Heart left ventricle (tissue), 16 donors: Measurements from ENCODE around the gene MED15. TPM values are rescaled to one million over a fixed set of nuclear protein-coding genes. Genes with fewer than 3 reads are reported as not detected.
A peak's percentile ranks its signal among the peaks of the same experiment; 100 is the strongest.
"Not testable (repeated sequence)": the region's sequence is repeated elsewhere in the genome, so short reads cannot be mapped to it uniquely, and the experiment has no call there.

Source experiments
- ATAC-seq, 4 donors: fragments of 200-7000 bp; cut with Tn5 transposase; one replicate each; pipeline ENCODE4 v1.9.1; 2020 to 2022; ENCODE audit warnings: moderate library complexity in 4 of 4, mild to moderate bottlenecking in 3 of 4, moderate number of reproducible peaks in 1 of 4
- DNase-seq, 5 donors: peaks; one replicate each; pipeline ENCODE4 v3.0.0-alpha.2; 2020
- H3K27ac ChIP-seq, 12 donors: fragments of 200-600 bp; sonication (generic) in 4 of 12; one replicate each; pipeline versions ENCODE4 v1.5.0 to v1.8.0; 2016 to 2022; ENCODE audit warnings: mild to moderate bottlenecking in 2 of 12
- H3K27me3 ChIP-seq, 9 donors: fragments of 200-600 bp; sonication (generic) in 2 of 9; one replicate each; pipeline versions ENCODE4 v1.5.1 to v1.8.0; 2016 to 2022; ENCODE audit warnings: mild to moderate bottlenecking in 3 of 9
- H3K36me3 ChIP-seq, 9 donors: fragments of 200-600 bp; sonication (generic) in 2 of 9; one replicate each; pipeline versions ENCODE4 v1.5.0 to v1.8.0; 2018 to 2022; ENCODE audit warnings: mild to moderate bottlenecking in 2 of 9
- H3K4me1 ChIP-seq, 12 donors: fragments of 200-600 bp; sonication (generic) in 4 of 12; one replicate each; pipeline versions ENCODE4 v1.5.0 to v1.8.0; 2016 to 2022; ENCODE audit warnings: mild to moderate bottlenecking in 3 of 12
- H3K4me3 ChIP-seq, 12 donors: fragments of 200-600 bp; sonication (generic) in 4 of 12; one replicate each; pipeline versions ENCODE4 v1.5.0 to v1.8.0; 2017 to 2022; ENCODE audit warnings: mild to moderate bottlenecking in 9 of 12, moderate library complexity in 4 of 12
- H3K9me3 ChIP-seq, 12 donors: fragments of 200-600 bp; sonication (generic) in 4 of 12; one replicate each; pipeline versions ENCODE4 v1.5.0 to v1.8.0; 2016 to 2022; ENCODE audit warnings: mild to moderate bottlenecking in 1 of 12
- CTCF ChIP-seq, 12 donors: fragments of 200-600 bp; sonication (generic) in 4 of 12; IDR thresholded peaks; one replicate each; pipeline versions ENCODE4 v1.5.0 to v1.8.0; 2018 to 2022; ENCODE audit warnings: antibody characterized with exemption in 12 of 12, mild to moderate bottlenecking in 5 of 12
- POLR2A ChIP-seq, 2 donors: fragments of 450-650 bp; IDR thresholded peaks; one replicate each; pipeline ENCODE4 v1.6.1; 2017; ENCODE audit warnings: antibody characterized with exemption in 2 of 2, mild to moderate bottlenecking in 2 of 2, moderate library complexity in 2 of 2
- WGBS, 4 donors: extraction: QIAGEN DNeasy Blood & Tissue Kit in 2 of 4; methylation state at CpG; one replicate each; pipeline versions ENCODE4 v1.1.5 to v1.1.7; 2013 to 2018; 5-methylcytosine and 5-hydroxymethylcytosine counted together
- intact Hi-C, 10 donors: fragments of 100-400 bp; cut with DNase I; formaldehyde crosslinking; loops; one replicate each; pipeline versions ENCODE4 v1.11.1 to v1.14.2; 2022
- polyA plus RNA-seq, 2 donors: library from polyadenylated mRNA; stranded (reverse); fragments of 200-250 nt; gene quantifications; one replicate each; pipeline ENCODE4 v1.2.3, GENCODE V29; 2013
- total RNA-seq, 9 donors: library from RNA; depleted of rRNA in 2 of 9; stranded (reverse); fragments of >200 nt in 2 of 9; fragmentation: NEBNext Ultra II Directional in 3 of 9; extraction: Animal tissue kit (Norgen Biotek cat#: 25700) in 3 of 9; gene quantifications; one replicate each; pipeline versions ENCODE4 v1.1.0 to v1.2.4, GENCODE V29; 2016 to 2023
- donor health status: ischemic (EF 13 %, LVEDD 7.1; RV severe dilation, severe dysfunction).
- donor health status: healthy with polysubstance abuse.
- donor health status: DM: no; HTN: yes; CAD: no.
- donor health status: DM: no; HTN: no; CAD: no.
- donor health status: ischemic (EF 25% LVEDD 6.9; RV normal size, moderate dysfunction).
- donor health status: ischemic (EF 25% LVEDD 5.7; RV mildly dilated, moderate dysfunction).
- donor health status: healthy.
- donor health status: DM: yes; HTN: yes; CAD: no.
- donor health status: ischemic (EF 35%, LVEDD 5.7; RV mildly dilated, moderate dysfunction).
- donor health status: nonischemic (EF 11% LVEDD 7.7; RV severe dilation, severe dysfunction).
- donor health status: DM: yes; HTN: yes; CAD: no.
- donor health status: PGD.
- donor health status: ischemic (EF 29% LVEDD 5.4; RV normal size, mild dysfunction).
- donor health status: nonischemic (EF 23%, LVEDD 6.1; RV moderate dilation, normal function).

MED15 gene
- total and polyA plus RNA-seq, 11 donors: 27.9 to 78.3 (median 43.0) TPM

GRCh38 chr22:20506543-20507252, 712 bp upstream of the MED15 start:
- Histone ChIP-seq H3K4me3 (peak overlapping the region; percentile 58 to 97 (median 82)), H3K27me3 (no peaks in the 10 kb centered on the region), H3K36me3 (peaks cover 0 to 6% (median 0%) of the 10 kb centered on the region in 9 donors), H3K27ac (peak overlapping the region in 10 of 12 donors; percentile 88 to 97 (median 94)), H3K4me1 (peaks cover 0 to 42% (median 34%) of the 10 kb centered on the region in 12 donors), H3K9me3 (no peaks in the 10 kb centered on the region)
- no peak for TF ChIP-seq POLR2A (IDR thresholded peaks at IDR 0.05)
- no peak for TF ChIP-seq CTCF (IDR thresholded peaks at IDR 0.05)
- DNase-seq (peak in 1 of 5 donors; percentile 17), ATAC-seq (no peak)
- intact Hi-C loops: loop anchor here in 4 of 10 donors (5.0 to 10.0 kb wide), 4 partner anchors 46 to 198 kb away; no protein-coding TSS in a partner anchor
- 65 to 72% (median 70%) methylated on average over 13 of the region's 13 CpGs for WGBS, 4 donors

- DNase-seq (peak in 1 of 5 donors; percentile 20), ATAC-seq (peak in 2 of 4 donors; percentile 3 to 17)
- H3K27ac ChIP-seq: peak overlapping the region; percentile 77 to 97 (median 94)
- not testable (repeated sequence) for H3K36me3 ChIP-seq, H3K27me3 ChIP-seq, H3K9me3 ChIP-seq
- intact Hi-C loops: loop anchor here in 4 of 10 donors (5.0 to 10.0 kb wide), 4 partner anchors 44 to 197 kb away; no protein-coding TSS in a partner anchor
- peak overlapping the region; percentile 58 to 97 (median 82) for H3K4me3 ChIP-seq
- peaks cover 0 to 48% (median 38%) of the 10 kb centered on the region in 12 donors for H3K4me1 ChIP-seq
- 3 to 5% (median 5%) methylated on average over 21 of the region's 21 CpGs for WGBS, 4 donors
These were observed 801 bp downstream of the MED15 start for GRCh38 chr22:20508067-20508755.

GRCh38 chr22:20508815-20509271, 1.4 kb downstream of the MED15 start:
- peak overlapping the region; percentile 28 to 97 (median 94) for H3K27ac ChIP-seq
- TF ChIP-seq CTCF (IDR thresholded peaks at IDR 0.05) (no peak), POLR2A (IDR thresholded peaks at IDR 0.05) (no peak)
- DNase-seq (no peak), ATAC-seq (no peak)
- H3K4me1 ChIP-seq: peaks cover 0 to 53% (median 40%) of the 10 kb centered on the region in 12 donors
- 21 to 35% (median 33%) methylated on average over 10 of the region's 10 CpGs for WGBS, 4 donors
- no peaks in the 10 kb centered on the region for H3K9me3 ChIP-seq
- no peaks in the 10 kb centered on the region for H3K27me3 ChIP-seq
- intact Hi-C loops: loop anchor here in 4 of 10 donors (5.0 to 10.0 kb wide), 4 partner anchors 43 to 196 kb away; no protein-coding TSS in a partner anchor
- peak overlapping the region in 11 of 12 donors; percentile 79 to 97 (median 82) for H3K4me3 ChIP-seq
- peaks cover 0 to 10% (median under 1%) of the 10 kb centered on the region in 9 donors for H3K36me3 ChIP-seq

GRCh38 chr22:20509344-20510047, 2.1 kb downstream of the MED15 start:
- H3K27me3 ChIP-seq: no peaks in the 10 kb centered on the region
- TF ChIP-seq CTCF (IDR thresholded peaks at IDR 0.05): no peak
- TF ChIP-seq POLR2A (IDR thresholded peaks at IDR 0.05): peak in 1 of 2 donors; percentile 24
- ATAC-seq (peak; percentile 57 to 86 (median 80)), DNase-seq (peak in 4 of 5 donors; percentile 80 to 87 (median 82))
- intact Hi-C loops: loop anchor here in 8 of 10 donors (2.0 to 10.0 kb wide), 7 partner anchors 41 to 195 kb away; no protein-coding TSS in a partner anchor
- H3K9me3 ChIP-seq: no peaks in the 10 kb centered on the region
- H3K4me1 ChIP-seq: peaks cover 0 to 59% (median 45%) of the 10 kb centered on the region in 12 donors
- peak overlapping the region in 11 of 12 donors; percentile 79 to 97 (median 82) for H3K4me3 ChIP-seq
- peaks cover 0 to 16% (median 7%) of the 10 kb centered on the region in 9 donors for H3K36me3 ChIP-seq
- WGBS, 4 donors: 23 to 25% (median 24%) methylated on average over 7 of the region's 7 CpGs
- H3K27ac ChIP-seq: peak overlapping the region; percentile 28 to 97 (median 94)
